ENCODE data around the gene PGAM5.

GRCh38 chr12:132727091-132727794, 16.6 kb downstream of the PGAM5 start:
- TF ChIP-seq POLR2A (IDR thresholded peaks at IDR 0.05) (no peak), CTCF (IDR thresholded peaks at IDR 0.05) (no peak)
